Suprapubic skin (tissue), 3 donors: ENCODE measurements around the gene RTP5.

Experiments
- CTCF ChIP-seq, 2 donors: fragments of 200-600 bp in 1 of 2; fragments of 450-650 bp in 1 of 2; sonication (generic) in 1 of 2; IDR thresholded peaks; one replicate each; pipeline ENCODE4 v1.5.1; 2016 to 2019; ENCODE audit warnings: antibody characterized with exemption in 2 of 2, mild to moderate bottlenecking in 1 of 2, moderate library complexity in 1 of 2
- POLR2A ChIP-seq, 2 donors: fragments of 450-650 bp; IDR thresholded peaks; one replicate each; pipeline ENCODE4 v1.6.1; 2017; ENCODE audit warnings: antibody characterized with exemption in 2 of 2, mild to moderate bottlenecking in 2 of 2, moderate library complexity in 2 of 2

DNA sequence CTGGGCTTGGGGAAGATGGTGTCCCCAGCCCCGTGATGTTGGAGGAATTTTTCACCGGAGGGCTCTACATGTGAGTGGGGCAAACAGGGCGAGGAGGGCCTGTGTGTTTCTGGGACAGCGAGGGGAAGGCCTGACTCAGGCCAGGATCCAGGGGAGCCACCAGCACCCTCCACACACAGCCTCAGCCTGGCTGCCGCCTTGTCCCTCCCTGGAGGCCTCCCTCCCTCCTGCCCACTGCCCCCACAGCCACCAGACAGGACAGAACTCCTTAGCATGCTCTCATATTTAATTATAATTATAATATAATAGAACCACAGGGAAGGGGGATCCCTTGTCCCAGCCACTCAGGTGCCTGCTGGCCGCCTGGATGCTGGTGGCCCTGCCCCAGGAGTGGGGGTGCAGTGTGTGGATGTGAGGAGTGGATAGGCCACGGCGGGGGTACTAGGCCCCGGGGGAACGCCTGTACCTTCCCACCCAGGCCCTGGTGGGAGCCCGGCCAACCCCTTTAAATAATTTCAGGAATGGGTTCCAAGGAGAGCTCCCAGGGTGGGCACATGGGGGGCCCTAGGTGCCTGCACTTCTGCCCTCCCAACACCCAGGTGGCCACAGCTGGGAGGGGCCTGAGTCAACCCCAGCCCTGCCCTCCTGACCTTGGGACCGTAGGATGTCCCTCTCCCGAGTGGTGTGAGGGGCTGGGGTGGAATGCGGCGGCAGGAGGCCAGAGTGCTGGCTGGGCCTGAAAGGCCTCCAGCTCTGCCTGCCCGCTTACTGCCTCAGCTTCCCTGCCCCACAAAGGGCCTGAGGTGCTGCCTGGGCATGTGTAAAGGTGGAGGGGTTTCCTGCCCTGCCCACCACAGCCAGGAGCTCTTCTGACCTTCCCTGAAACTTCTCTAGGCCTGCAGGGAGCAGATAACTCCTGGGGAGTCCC is 19.6 kb upstream of the RTP5 start:
- no peak for TF ChIP-seq POLR2A (IDR thresholded peaks at IDR 0.05)
- TF ChIP-seq CTCF (IDR thresholded peaks at IDR 0.05) = no peak
